AG04450 (cell line): ENCODE data around the gene DIPK1C. TPM values are rescaled to one million over a fixed set of nuclear protein-coding genes. Genes with fewer than 3 reads are reported as not detected.

Experiments
- CTCF ChIA-PET: fragments of 300-600, 350-600 bp; formaldehyde crosslinking; extraction: SDS; loops from one replicate; lab custom pipeline; 2022; ENCODE audit warnings: antibody characterized with exemption, inconsistent platforms; lab: Charles Lee
- POLR2A ChIA-PET: fragments of 350-600 bp; formaldehyde crosslinking; extraction: SDS; loops from one replicate; lab custom pipeline; 2021; ENCODE audit warnings: antibody characterized with exemption, inconsistent platforms; lab: Yijun Ruan, JAX
- DNase-seq: peaks from one replicate; pipeline ENCODE4 v3.0.0-alpha.2; 2011; ENCODE audit warnings: low read depth, low spot score
- H3K27ac ChIP-seq: one replicate; pipeline ENCODE4 v1.5.1; 2012; ENCODE audit warnings: low read depth, low read length, control low read depth
- H3K27me3 ChIP-seq: one replicate; pipeline ENCODE4 v1.6.0; 2012; ENCODE audit warnings: low read length; ENCODE audit not compliant: control insufficient read depth, insufficient read depth
- H3K4me3 ChIP-seq: 2 replicates; pipeline ENCODE4 v1.5.1; 2011; ENCODE audit warnings: mild to moderate bottlenecking, low read depth, low read length, control low read depth
- H3K9me3 ChIP-seq: 2 replicates; pipeline ENCODE4 v1.5.1; 2012; ENCODE audit warnings: low read length; ENCODE audit not compliant: control insufficient read depth, insufficient read depth
- polyA plus RNA-seq: library from polyadenylated mRNA; depleted of rRNA; stranded (reverse); fragments of >200 nt; gene quantifications from 2 replicates; pipeline ENCODE4 v1.2.3, GENCODE V29; 2011
- TF ChIP-seq, protein P1 (sequence below): IDR thresholded peaks from 2 replicates; pipeline ENCODE4 v1.5.1; 2011; ENCODE audit warnings: low read depth, low read length, control low read depth, inconsistent platforms

The DIPK1C gene
- polyA plus RNA-seq, 1 experiment = not detected

DNA sequence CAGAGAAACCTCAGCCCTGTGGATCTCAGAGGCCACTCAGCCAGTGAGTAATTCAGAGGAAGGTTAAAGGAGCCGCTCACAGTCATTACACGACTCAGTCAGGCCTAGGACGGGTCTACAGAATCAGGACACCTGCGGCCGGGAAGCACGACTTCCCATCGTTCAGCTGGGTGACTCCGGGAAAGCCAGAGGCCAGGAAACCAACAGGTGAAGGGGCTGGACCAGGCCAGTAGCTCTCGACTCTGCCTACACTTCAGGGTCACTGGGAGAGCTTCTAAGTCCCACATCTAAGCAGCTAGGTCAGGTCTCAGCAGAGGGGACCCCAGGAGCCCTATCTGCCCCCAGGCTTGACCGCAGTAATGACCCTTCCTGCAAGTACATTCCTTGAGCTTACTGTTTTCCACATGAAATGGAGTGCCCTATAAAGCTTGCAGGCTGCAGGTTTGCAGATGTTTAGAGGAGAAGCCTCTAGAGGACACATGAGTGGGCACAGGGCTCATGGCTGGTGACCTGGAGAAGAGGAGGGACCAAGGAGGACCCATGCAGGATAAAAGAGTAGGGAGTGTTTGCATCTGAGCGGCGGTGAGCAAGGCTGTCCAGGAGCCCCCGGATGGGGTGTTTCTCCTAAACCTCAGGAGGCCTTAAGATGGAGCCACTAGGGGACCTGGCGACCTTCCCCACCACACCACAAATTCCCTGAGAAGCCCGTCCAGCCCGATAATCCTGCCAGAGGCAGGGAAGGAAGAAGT, 9.5 kb downstream of the DIPK1C start:
- peaks cover 9% of the 10 kb centered on the region for H3K27me3 ChIP-seq
- ChIA-PET POLR2A (no interaction called here), CTCF (no interaction called here)

DNA sequence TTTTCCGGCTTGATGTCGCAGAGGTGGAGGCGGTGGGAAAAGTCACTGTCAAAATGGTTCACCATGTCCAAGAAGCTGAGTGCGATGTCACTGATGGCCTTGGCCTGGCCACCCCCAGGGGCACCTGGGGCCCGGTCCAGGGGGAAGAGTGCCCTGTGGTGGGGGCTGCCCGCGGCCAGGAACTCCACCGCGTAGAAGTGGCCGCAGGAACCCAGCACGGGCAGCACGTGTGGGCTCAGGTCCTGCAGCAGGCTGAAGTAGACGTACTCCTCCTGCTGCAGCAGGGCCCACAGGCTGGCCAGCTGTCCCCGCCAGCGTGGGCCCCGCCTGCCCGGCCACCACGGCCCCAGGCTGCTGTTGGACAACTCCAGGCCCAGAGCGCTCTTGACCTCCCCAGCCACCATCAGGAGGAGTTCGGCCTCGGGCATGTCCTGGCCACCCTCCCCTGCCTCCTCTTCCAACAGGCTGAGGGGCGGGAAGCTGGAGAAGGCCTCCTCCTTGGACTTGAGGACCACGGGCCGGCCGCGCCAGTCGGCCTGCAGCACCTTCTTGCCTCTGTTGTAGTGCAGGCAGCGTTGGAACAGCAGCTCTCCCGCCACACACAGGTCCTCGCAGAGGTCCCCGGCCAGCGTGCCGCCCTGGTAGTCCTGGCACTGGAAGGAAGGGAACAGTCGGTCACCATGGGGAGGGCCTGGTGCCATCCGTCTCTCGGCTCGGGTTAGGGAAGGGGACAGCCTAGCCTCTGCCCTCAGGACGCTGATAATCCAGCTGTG, 10.3 kb downstream of the DIPK1C start:
- Histone ChIP-seq H3K27me3 (peaks cover 9% of the 10 kb centered on the region), H3K9me3 (no peaks in the 10 kb centered on the region; the same call in 1 of the 2 replicates), H3K27ac (no peak overlapping the region), H3K4me3 (no peak overlapping the region)
- CTCF ChIA-PET = no interaction called here
- TF ChIP-seq, protein P1, sequence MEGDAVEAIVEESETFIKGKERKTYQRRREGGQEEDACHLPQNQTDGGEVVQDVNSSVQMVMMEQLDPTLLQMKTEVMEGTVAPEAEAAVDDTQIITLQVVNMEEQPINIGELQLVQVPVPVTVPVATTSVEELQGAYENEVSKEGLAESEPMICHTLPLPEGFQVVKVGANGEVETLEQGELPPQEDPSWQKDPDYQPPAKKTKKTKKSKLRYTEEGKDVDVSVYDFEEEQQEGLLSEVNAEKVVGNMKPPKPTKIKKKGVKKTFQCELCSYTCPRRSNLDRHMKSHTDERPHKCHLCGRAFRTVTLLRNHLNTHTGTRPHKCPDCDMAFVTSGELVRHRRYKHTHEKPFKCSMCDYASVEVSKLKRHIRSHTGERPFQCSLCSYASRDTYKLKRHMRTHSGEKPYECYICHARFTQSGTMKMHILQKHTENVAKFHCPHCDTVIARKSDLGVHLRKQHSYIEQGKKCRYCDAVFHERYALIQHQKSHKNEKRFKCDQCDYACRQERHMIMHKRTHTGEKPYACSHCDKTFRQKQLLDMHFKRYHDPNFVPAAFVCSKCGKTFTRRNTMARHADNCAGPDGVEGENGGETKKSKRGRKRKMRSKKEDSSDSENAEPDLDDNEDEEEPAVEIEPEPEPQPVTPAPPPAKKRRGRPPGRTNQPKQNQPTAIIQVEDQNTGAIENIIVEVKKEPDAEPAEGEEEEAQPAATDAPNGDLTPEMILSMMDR = no peak
- DNase-seq = no peak
- POLR2A ChIA-PET = no interaction called here

More for the DNA sequence above, 9.5 kb downstream of the DIPK1C start:
- no peak for DNase-seq
- H3K9me3 ChIP-seq = no peaks in the 10 kb centered on the region; the same call in 1 of the 2 replicates
- no peak overlapping the region for H3K4me3 ChIP-seq
- no peak overlapping the region for H3K27ac ChIP-seq
- TF ChIP-seq, protein P1 = no peak

DNA sequence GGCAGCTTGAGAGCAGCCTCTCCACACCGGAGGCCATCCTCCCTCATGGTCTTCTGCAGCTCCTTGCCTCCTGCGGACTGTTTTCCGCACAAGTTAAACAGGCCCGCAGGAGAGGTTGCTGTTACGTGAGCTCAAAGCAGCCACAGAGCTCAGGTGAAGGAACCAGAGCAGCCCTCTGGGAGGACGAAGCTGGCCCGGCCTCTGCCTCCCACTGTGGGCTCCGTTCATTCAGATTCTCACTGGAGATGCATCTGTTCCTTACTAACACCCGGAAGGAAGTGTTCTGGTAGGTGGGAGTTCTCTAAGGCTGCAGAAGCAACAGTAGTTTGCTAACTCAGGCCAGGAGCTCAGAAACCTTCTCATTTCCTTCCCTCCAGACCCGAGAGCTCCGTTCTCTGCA, 10.9 kb downstream of the DIPK1C start:
- POLR2A ChIA-PET = no interaction called here
- CTCF ChIA-PET = no interaction called here
- DNase-seq = no peak
- TF ChIP-seq, protein P1 = no peak
- Histone ChIP-seq H3K9me3 (no peaks in the 10 kb centered on the region; the same call in 1 of the 2 replicates), H3K4me3 (no peak overlapping the region), H3K27me3 (peaks cover 9% of the 10 kb centered on the region), H3K27ac (no peak overlapping the region)

DNA sequence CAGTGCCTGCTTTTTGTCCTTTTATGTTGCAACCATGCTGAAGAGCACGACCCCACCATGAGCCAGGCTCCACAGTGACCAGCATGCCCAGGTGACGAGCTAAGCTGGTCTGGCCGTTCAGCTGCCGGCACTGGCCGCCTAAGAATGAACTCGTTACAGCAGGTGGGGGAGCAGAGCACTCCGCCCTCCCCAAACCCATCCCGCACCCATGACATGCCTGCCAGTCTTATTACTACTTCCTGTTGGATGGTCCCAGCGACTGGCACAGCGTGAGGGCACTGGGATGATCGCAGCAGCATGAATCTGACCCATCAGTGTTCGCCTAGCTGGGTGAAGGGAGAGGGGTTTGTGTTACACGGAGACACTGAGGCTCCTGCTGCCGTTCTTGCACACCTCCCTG, 11.5 kb downstream of the DIPK1C start:
- ChIA-PET CTCF (no interaction called here), POLR2A (no interaction called here)
- H3K27me3 ChIP-seq = peaks cover 9% of the 10 kb centered on the region
- no peak for DNase-seq
- no peak overlapping the region for H3K27ac ChIP-seq
- H3K9me3 ChIP-seq = no peaks in the 10 kb centered on the region; the same call in 1 of the 2 replicates
- no peak overlapping the region for H3K4me3 ChIP-seq
- TF ChIP-seq, protein P1 = no peak

DNA sequence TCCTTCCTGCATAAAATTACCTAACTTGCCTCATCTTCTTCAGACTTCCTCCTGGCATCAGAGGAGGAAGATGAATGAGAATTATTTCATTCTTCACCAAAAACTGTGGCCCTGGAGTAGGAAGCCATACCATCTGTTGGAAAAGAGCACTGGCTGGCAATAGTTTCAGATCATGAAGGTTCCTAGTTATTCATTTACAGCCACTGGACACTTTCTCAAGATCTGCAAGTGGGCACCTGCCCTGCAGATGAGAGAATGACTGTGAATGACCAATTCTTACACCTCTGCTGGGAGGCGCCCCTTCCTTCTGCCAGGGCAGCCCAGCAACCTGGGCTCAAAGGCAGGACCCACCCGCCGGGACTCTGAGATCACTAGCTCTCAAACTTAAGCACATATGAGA, 13.0 kb downstream of the DIPK1C start:
- CTCF ChIA-PET = no interaction called here

More for the DNA sequence above, 13.0 kb downstream of the DIPK1C start:
- Histone ChIP-seq H3K27me3 (peaks cover 7% of the 10 kb centered on the region), H3K4me3 (no peak overlapping the region), H3K9me3 (no peaks in the 10 kb centered on the region; the same call in 1 of the 2 replicates), H3K27ac (no peak overlapping the region)
- TF ChIP-seq, protein P1 = no peak
- DNase-seq = no peak
- POLR2A ChIA-PET = no interaction called here
